Muscle of leg (tissue), 16 donors: Measurements from ENCODE around the gene MAG. TPM values are rescaled to one million over a fixed set of nuclear protein-coding genes. Genes with fewer than 3 reads are reported as not detected.

Experiments
- DNase-seq: peaks from one replicate; pipeline ENCODE4 v3.0.0; 2013
- H3K27ac ChIP-seq: one replicate; pipeline ENCODE4 v1.5.1; 2013; ENCODE audit warnings: mild to moderate bottlenecking, low read length, control low read depth
- H3K27me3 ChIP-seq: one replicate; pipeline ENCODE4 v1.6.1; 2013; ENCODE audit warnings: low read length; ENCODE audit not compliant: control insufficient read depth, insufficient read depth
- H3K36me3 ChIP-seq: one replicate; pipeline ENCODE4 v1.6.1; 2013; ENCODE audit warnings: low read length; ENCODE audit not compliant: control insufficient read depth, insufficient read depth
- H3K4me1 ChIP-seq: one replicate; pipeline ENCODE4 v1.6.1; 2013; ENCODE audit warnings: low read length; ENCODE audit not compliant: control insufficient read depth, insufficient read depth
- H3K4me3 ChIP-seq: one replicate; pipeline ENCODE4 v1.5.1; 2013; ENCODE audit warnings: low read length, control low read depth
- H3K9me3 ChIP-seq: replicated peaks from 2 replicates; pipeline ENCODE4 v1.6.1; 2013; ENCODE audit warnings: low read depth, low read length; ENCODE audit not compliant: control insufficient read depth
- WGBS: methylation state at CpG from one replicate; pipeline ENCODE4 v1.1.5; 2013; ENCODE audit warnings: missing lambda C conversion rate; ENCODE audit not compliant: insufficient coverage; 5-methylcytosine and 5-hydroxymethylcytosine counted together
- long read RNA-seq, 11 donors: transcript quantifications; one replicate each; lab custom pipeline, GENCODE V29; 2026
- polyA plus RNA-seq, 8 donors: library from polyadenylated mRNA; unstranded; fragments of 120-200 nt; gene quantifications; one replicate each; pipeline versions ENCODE4 v1.2.1 to v1.2.3, GENCODE V29; 2013; ENCODE audit warnings: inconsistent platforms in 1 of 8, low replicate concordance in 1 of 8; ENCODE audit not compliant: insufficient read length in 8 of 8, insufficient read depth in 1 of 8
- total RNA-seq: library from RNA; stranded (reverse); fragments of 120-200 nt; gene quantifications from one replicate; pipeline ENCODE4 v1.2.4, GENCODE V29; 2013

Gene MAG
- total RNA-seq (2.6 TPM), polyA plus RNA-seq (1 to 10 TPM in 3 of 8 donors, under 1 TPM in 5; 0.16 to 2.5 (median 0.48) TPM)
- long read RNA-seq, donor 1: 0 reads
- long read RNA-seq, donor 2: 0 reads
- long read RNA-seq, donor 3: 0 reads
- long read RNA-seq, donor 4: 0 reads
- long read RNA-seq, donor 5: 0 reads
- long read RNA-seq, donor 6: 0 reads
- long read RNA-seq, donor 7: 0 reads
- long read RNA-seq, donor 8: 0 reads
- long read RNA-seq, donor 9: 0 reads
- long read RNA-seq, donor 10: 0 reads
- long read RNA-seq, donor 11: 0 reads

- Histone ChIP-seq H3K4me1 (peaks cover 14% of the 10 kb centered on the region), H3K36me3 (no peaks in the 10 kb centered on the region), H3K9me3 (no peaks in the 10 kb centered on the region), H3K27ac (no peak within 1 kb of the TSS), H3K4me3 (no peak within 1 kb of the TSS), H3K27me3 (peaks cover 21% of the 10 kb centered on the region)
- 84% methylated on average over 10 of the region's 12 CpGs for WGBS
- DNase-seq: no peak
Measured at GRCh38 chr19:35291916-35292315, at the start of gene MAG. MAG (plus strand) TSS chr19:35292161; CDS start chr19:35295409, 3,248 bp downstream.

- WGBS: no CpG with 5 or more reads among the region's 4 CpGs
Measured at GRCh38 chr19:35246466-35247092, 45.4 kb upstream of the MAG start.

GRCh38 chr19:35247526-35248309 lies 44.2 kb upstream of the MAG start:
- Histone ChIP-seq H3K4me3 (peak overlapping the region; percentile 35), H3K27ac (peak overlapping the region; percentile 55), H3K9me3 (no peaks in the 10 kb centered on the region), H3K27me3 (peaks cover 44% of the 10 kb centered on the region), H3K4me1 (peaks cover 8% of the 10 kb centered on the region), H3K36me3 (no peaks in the 10 kb centered on the region)
- 2% methylated on average over 37 of the region's 42 CpGs for WGBS
- DNase-seq: no peak

More at GRCh38 chr19:35246466-35247092, 45.4 kb upstream of the MAG start:
- no peak overlapping the region for H3K27ac ChIP-seq
- H3K27me3 ChIP-seq: peaks cover 43% of the 10 kb centered on the region
- H3K36me3 ChIP-seq: no peaks in the 10 kb centered on the region
- no peak overlapping the region for H3K4me3 ChIP-seq
- no peak for DNase-seq
- peaks cover 4% of the 10 kb centered on the region for H3K9me3 ChIP-seq
- H3K4me1 ChIP-seq: peaks cover 8% of the 10 kb centered on the region

GRCh38 chr19:35248310-35249145 lies 43.4 kb upstream of the MAG start, which contains the start of gene LSR:
LSR (plus strand) TSS chr19:35249002; CDS start chr19:35249023, 21 bp downstream.
- DNase-seq: no peak

GRCh38 chr19:35249146-35249847 lies 42.7 kb upstream of the MAG start:
- WGBS: 1% methylated on average over 29 of the region's 39 CpGs
- no peaks in the 10 kb centered on the region for H3K36me3 ChIP-seq
- H3K27ac ChIP-seq: no peak overlapping the region
- H3K27me3 ChIP-seq: peaks cover 44% of the 10 kb centered on the region
- H3K9me3 ChIP-seq: no peaks in the 10 kb centered on the region
- no peak for DNase-seq
- H3K4me1 ChIP-seq: peaks cover 8% of the 10 kb centered on the region
- peak overlapping the region; percentile 29 for H3K4me3 ChIP-seq

More at GRCh38 chr19:35248310-35249145, 43.4 kb upstream of the MAG start, which contains the start of gene LSR:
- Histone ChIP-seq H3K36me3 (no peaks in the 10 kb centered on the region), H3K27me3 (peaks cover 44% of the 10 kb centered on the region), H3K9me3 (no peaks in the 10 kb centered on the region), H3K4me1 (peaks cover 8% of the 10 kb centered on the region), H3K27ac (peak within 1 kb of the TSS; percentile 55), H3K4me3 (peak within 1 kb of the TSS; percentile 35)
- WGBS: under 1% methylated on average over 62 of the region's 69 CpGs

GRCh38 chr19:35249848-35250711 lies 41.9 kb upstream of the MAG start:
- Histone ChIP-seq H3K27me3 (peaks cover 46% of the 10 kb centered on the region), H3K9me3 (no peaks in the 10 kb centered on the region), H3K27ac (no peak overlapping the region), H3K36me3 (no peaks in the 10 kb centered on the region), H3K4me3 (no peak overlapping the region), H3K4me1 (peaks cover 8% of the 10 kb centered on the region)
- DNase-seq: no peak
- WGBS: 90% methylated on average over 29 of the region's 34 CpGs

GRCh38 chr19:35251456-35251855 lies 40.5 kb upstream of the MAG start:
- Histone ChIP-seq H3K9me3 (no peaks in the 10 kb centered on the region), H3K36me3 (no peaks in the 10 kb centered on the region), H3K27me3 (peaks cover 42% of the 10 kb centered on the region), H3K27ac (no peak overlapping the region), H3K4me3 (no peak overlapping the region), H3K4me1 (peaks cover 8% of the 10 kb centered on the region)
- DNase-seq: no peak
- 43% methylated on average over 1 of the region's 2 CpGs for WGBS

- no peak overlapping the region for H3K4me3 ChIP-seq
- H3K4me1 ChIP-seq: peaks cover 1% of the 10 kb centered on the region
- H3K27ac ChIP-seq: peak overlapping the region; percentile 62
- peaks cover 37% of the 10 kb centered on the region for H3K27me3 ChIP-seq
- WGBS: 77% methylated on average over 5 of the region's 9 CpGs
- DNase-seq: no peak
- no peaks in the 10 kb centered on the region for H3K9me3 ChIP-seq
- no peaks in the 10 kb centered on the region for H3K36me3 ChIP-seq
Measured at GRCh38 chr19:35253316-35254286, 38.4 kb upstream of the MAG start.
